GM10847 (cell line): Measurements from ENCODE around the gene MTFP1.

Experiments used
- POLR2A ChIP-seq: IDR thresholded peaks from 2 replicates; pipeline ENCODE4 v1.6.1; 2011; ENCODE audit not compliant: insufficient read length; ENCODE audit errors: extremely low read depth

MTFP1 gene

GRCh38 chr22:30432096-30432495 is 6.5 kb downstream of the MTFP1 start:
- TF ChIP-seq POLR2A: no peak

DNA sequence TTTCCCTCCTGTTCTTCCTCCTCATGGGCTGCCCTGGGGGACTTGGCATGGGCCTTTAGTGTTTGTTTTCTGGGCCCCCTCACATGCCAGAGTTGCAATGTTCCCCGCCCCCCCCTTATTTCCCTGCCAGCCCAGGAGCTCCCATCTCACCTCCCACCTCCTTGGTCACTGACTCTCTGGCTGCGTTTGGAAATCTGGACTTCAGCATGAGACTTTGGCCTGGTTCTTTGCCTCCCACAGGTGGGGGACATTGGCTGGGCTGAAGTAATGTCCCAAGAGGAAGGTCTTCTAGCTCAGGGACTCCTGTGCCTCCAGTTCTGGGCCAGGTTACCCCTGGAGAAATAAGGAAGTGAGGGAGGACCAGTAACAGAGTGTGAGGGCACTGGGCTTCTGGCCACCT is 7.0 kb downstream of the MTFP1 start:
- TF ChIP-seq POLR2A: no peak

- TF ChIP-seq POLR2A: no peak
Measured at GRCh38 chr22:30433227-30433626, 7.7 kb downstream of the MTFP1 start.

DNA sequence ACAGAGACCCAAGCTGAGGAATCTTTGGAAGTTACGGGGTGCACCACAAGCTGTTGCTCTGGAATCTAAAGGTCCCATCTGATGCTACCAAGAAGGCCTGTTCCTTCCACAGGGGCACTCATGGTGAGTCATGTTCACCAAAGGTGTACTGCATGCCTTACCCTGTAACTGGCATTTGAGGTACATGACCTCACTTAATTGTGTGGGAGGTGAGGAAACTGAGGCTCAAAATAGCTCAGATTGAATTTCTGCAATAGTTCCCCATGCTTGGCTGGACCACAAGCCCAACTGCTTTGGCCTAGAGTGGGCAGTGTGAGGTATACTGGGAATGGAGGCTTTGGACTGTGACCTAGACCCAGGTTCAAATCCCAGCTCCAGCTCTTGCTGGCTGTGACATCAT is 8.2 kb downstream of the MTFP1 start:
- no peak for TF ChIP-seq POLR2A

GRCh38 chr22:30434843-30435242 is 9.3 kb downstream of the MTFP1 start:
- TF ChIP-seq POLR2A: no peak

- peak; percentile 27 for TF ChIP-seq POLR2A
Measured at GRCh38 chr22:30435674-30436126, 10.1 kb downstream of the MTFP1 start.

GRCh38 chr22:30436196-30436595 is 10.6 kb downstream of the MTFP1 start:
- TF ChIP-seq POLR2A: no peak

DNA sequence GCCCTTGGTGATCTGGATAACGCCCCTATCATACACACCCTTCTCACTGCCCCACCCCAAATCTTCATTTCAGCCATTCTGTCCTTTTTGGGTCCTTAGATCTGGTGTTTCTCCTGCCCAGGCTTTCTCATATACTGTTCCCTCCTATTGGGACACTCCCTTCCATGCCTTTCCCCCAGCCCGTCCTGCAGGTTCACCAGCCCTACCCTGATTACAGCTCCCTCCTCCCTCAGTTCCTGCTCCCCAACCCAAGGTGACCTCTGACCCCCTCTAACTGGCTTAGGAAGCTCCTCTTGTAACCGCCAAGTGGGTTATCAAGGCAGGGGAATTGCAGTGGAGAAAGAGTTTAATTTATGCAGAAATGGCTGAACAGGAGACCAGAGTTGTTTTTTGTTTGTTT is 13.0 kb downstream of the MTFP1 start:
- no peak for TF ChIP-seq POLR2A

DNA sequence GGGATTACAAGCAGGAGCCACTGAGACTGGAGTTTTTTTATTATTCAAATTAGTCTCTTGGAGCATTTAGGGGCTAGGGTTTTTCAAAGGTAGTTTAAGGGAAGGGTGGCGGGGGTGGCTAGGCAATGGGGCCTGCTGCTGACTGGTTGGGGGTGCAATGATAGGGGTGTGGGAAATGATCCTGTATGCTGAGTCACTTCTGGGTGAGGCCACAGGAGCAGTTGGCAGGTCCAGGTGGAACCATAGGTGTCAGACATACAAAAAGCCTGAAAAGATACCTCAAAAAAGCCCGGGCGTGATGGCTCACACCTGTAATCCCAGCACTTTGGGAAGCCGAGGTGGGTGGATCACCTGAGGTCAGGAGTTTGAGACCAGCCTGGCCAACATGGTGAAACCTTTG is 13.7 kb downstream of the MTFP1 start:
- TF ChIP-seq POLR2A: no peak

- TF ChIP-seq POLR2A: no peak
Measured at GRCh38 chr22:30439836-30440235, 14.3 kb downstream of the MTFP1 start.

DNA sequence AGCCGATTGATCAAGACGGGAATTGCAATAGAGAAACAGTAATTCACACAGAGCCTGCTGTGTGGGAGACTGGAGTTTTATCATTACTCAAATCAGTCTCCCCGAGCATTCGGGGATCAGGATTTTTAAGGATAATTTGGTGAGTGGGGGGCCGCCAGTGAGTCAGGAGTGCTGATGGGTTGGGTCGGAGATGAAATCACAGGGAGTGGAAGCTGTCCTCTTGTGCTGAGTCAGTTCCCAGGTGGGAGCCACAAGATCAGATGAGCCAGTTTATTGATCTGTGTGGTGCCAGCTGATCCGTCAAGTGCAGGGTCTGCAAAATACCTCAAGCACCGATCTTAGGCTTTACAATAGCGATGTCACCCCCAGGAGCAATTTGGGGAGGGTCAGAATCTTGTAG is 15.5 kb downstream of the MTFP1 start:
- TF ChIP-seq POLR2A: no peak

- no peak for TF ChIP-seq POLR2A
Measured at GRCh38 chr22:30444632-30445437, 19.3 kb downstream of the MTFP1 start.

DNA sequence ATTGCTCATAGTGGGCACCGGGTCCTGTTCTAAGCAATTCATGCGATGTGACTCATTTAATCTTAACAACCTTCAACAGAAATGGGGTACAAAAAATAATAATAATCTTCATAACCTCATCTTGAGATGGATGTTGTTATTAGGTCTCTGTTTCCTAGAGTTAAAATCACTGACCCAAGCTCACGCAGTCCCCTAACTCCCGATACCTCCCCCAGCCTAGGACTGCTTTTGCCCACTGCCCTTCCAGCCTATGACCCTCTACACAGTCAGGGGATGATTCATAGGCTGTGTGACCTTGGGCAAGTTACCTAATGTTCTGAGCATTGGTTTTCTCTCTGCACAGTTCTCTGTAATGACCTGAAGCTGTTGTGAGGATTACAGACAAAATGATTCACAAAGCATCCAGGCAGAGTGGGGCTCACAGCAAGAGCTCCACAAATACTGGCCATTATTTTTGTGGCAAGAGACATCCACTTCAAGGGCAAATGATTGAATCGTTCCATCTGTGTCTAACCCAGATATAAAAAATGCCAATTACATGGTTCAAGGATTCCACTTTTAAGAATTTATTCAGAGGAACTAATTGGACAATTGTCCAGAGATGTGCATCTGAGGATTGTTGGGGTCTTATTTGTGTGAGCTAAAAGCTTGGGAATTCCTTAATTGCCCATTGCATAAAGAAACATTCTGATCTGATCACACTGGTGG is 20.0 kb downstream of the MTFP1 start:
- TF ChIP-seq POLR2A: no peak

GRCh38 chr22:30447656-30448055 is 22.1 kb downstream of the MTFP1 start:
- no peak for TF ChIP-seq POLR2A

- TF ChIP-seq POLR2A: no peak
Measured at GRCh38 chr22:30452861-30453260, 27.3 kb downstream of the MTFP1 start.

- TF ChIP-seq POLR2A: no peak
Measured at GRCh38 chr22:30453731-30454510, 28.4 kb downstream of the MTFP1 start.

DNA sequence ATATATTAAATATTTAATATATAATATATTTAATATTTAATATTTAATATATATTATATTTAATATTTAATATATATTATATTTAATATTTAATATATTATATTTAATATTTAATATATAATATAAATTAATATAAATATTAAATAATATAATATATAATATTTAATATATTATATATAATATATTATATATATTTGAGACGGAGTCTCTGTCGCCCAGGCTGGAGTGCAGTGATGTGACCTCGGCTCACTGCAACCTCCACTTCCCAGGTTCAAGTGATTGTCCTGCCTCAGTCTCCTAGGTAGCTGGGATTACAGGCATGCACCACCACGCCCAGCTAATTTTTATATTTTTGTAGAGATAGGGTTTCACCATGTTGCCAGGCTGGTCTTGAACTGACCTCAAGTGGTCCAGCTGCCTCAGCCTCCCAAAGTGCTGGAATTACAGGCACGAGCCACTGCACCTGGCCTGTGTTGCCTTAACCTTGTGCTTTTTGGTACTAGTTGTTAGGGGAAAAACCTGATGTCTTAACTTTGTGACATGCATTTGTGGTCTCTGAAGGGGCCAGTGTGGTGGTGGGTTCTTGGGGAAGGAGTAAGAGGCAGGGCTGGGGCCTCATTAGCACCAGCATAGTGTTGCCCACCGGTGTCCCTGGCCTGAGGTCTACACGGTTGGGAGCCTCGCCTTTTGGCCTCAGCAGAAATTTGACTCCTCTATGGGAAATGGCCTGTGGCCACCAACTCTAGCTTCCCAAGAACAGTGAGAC is 29.7 kb downstream of the MTFP1 start:
- TF ChIP-seq POLR2A: no peak
